SK-N-SH (cell line): ENCODE data around the gene SMPD3.

Experiments
- CHD2 ChIP-seq: fragments of 150-350 bp; IDR thresholded peaks from 2 replicates; pipeline ENCODE4 v1.6.1; 2018; ENCODE audit warnings: low read length; ENCODE audit not compliant: partially characterized antibody
- CTCF ChIP-seq: fragments of 200-600 bp; sonication (generic); IDR thresholded peaks from 2 replicates; pipeline ENCODE4 v1.6.1; 2017; ENCODE audit warnings: antibody characterized with exemption, mild to moderate bottlenecking, moderate library complexity
- EP300 ChIP-seq, 2 experiments: IDR thresholded peaks; 2 replicates each; pipeline versions ENCODE4 v1.4.0 to v1.6.1; 2012; ENCODE audit warnings: borderline replicate concordance in 1 of 2, low read depth in 1 of 2, low read length in 1 of 2
- FOXM1 ChIP-seq: IDR thresholded peaks from 2 replicates; pipeline ENCODE4 v1.4.0; 2012; ENCODE audit warnings: low read depth, mild to moderate bottlenecking
- JUND ChIP-seq: IDR thresholded peaks from 2 replicates; pipeline ENCODE4 v1.4.0; 2012
- MAX ChIP-seq: IDR thresholded peaks from 2 replicates; pipeline ENCODE4 v1.4.0; 2012; ENCODE audit warnings: low read depth
- NRF1 ChIP-seq: IDR thresholded peaks from 2 replicates; pipeline ENCODE4 v1.6.1; 2012; ENCODE audit warnings: low read depth, mild to moderate bottlenecking, low read length
- PBX3 ChIP-seq: IDR thresholded peaks from 2 replicates; pipeline ENCODE4; 2012
- RCOR1 ChIP-seq: fragments of 150-350 bp; IDR thresholded peaks from 2 replicates; pipeline ENCODE4 v1.6.1; 2017; ENCODE audit warnings: antibody characterized with exemption, low read length
- TAF1 ChIP-seq: IDR thresholded peaks from 2 replicates; pipeline ENCODE4 v1.6.1; 2012; ENCODE audit warnings: low read depth, mild to moderate bottlenecking, low read length, moderate library complexity, borderline replicate concordance
- TEAD4 ChIP-seq: IDR thresholded peaks from 2 replicates; pipeline ENCODE4 v1.4.0; 2012; ENCODE audit warnings: mild to moderate bottlenecking, borderline replicate concordance; ENCODE audit not compliant: insufficient read depth
- YY1 ChIP-seq: IDR thresholded peaks from 2 replicates; pipeline ENCODE4 v1.4.0; 2012; ENCODE audit warnings: low read depth, mild to moderate bottlenecking

GRCh38 chr16:68374246-68374805 lies 74.0 kb downstream of the SMPD3 start:
- TF ChIP-seq RCOR1 (no peak), CTCF (no peak), TEAD4 (no peak), TAF1 (no peak), YY1 (no peak), FOXM1 (no peak), PBX3 (no peak), MAX (no peak), JUND (no peak), CHD2 (no peak), NRF1 (no peak), EP300 (IDR thresholded peaks at IDR 0.05; ENCODE audit: borderline replicate concordance in 1 of 2, low read depth in 1 of 2, low read length in 1 of 2) (no peak)
